HepG2 (cell line): ENCODE results near the gene FXYD4. TPM values are rescaled to one million over a fixed set of nuclear protein-coding genes. Genes with fewer than 3 reads are reported as not detected.
A peak's percentile ranks its signal among the peaks of the same experiment; 100 is the strongest.

Experiments
- ARNT ChIP-seq: fragments of 450-650 bp; IDR thresholded peaks from 2 replicates; pipeline ENCODE4 v1.6.1; 2017
- CBFB ChIP-seq: sonication (generic); formaldehyde crosslinking; IDR thresholded peaks from 2 replicates; pipeline ENCODE4 v1.4.0; 2020; ENCODE audit warnings: missing genetic modification reagents
- DPF2 ChIP-seq: sonication (generic); formaldehyde crosslinking; IDR thresholded peaks from 2 replicates; pipeline ENCODE4 v1.4.0; 2020; ENCODE audit warnings: mild to moderate bottlenecking, low read depth, missing genetic modification reagents, borderline replicate concordance
- ELF3 ChIP-seq: IDR thresholded peaks from 2 replicates; pipeline ENCODE4 v1.6.1; 2016; ENCODE audit warnings: missing genetic modification reagents, missing compliant biosample characterization
- KDM5B ChIP-seq: sonication (generic); formaldehyde crosslinking; IDR thresholded peaks from 2 replicates; pipeline ENCODE4 v1.4.0; 2020; ENCODE audit warnings: missing genetic modification reagents, mild to moderate bottlenecking, borderline replicate concordance
- MEF2D ChIP-seq: sonication (generic); formaldehyde crosslinking; IDR thresholded peaks from 2 replicates; pipeline ENCODE4 v1.5.1; 2020; ENCODE audit warnings: mild to moderate bottlenecking, missing genetic modification reagents
- NPAS2 ChIP-seq: sonication (generic); formaldehyde crosslinking; IDR thresholded peaks from 2 replicates; pipeline ENCODE4 v1.8.0; 2022; ENCODE audit warnings: mild to moderate bottlenecking, missing genetic modification reagents, borderline replicate concordance
- PHF8 ChIP-seq: sonication (generic); formaldehyde crosslinking; IDR thresholded peaks from 2 replicates; pipeline ENCODE4 v1.5.0; 2020; ENCODE audit warnings: missing genetic modification reagents
- RFXAP ChIP-seq: sonication (generic); formaldehyde crosslinking; IDR thresholded peaks from 2 replicates; pipeline ENCODE4 v1.4.0; 2020; ENCODE audit warnings: missing genetic modification reagents, borderline replicate concordance
- SALL2 ChIP-seq: sonication (generic); formaldehyde crosslinking; IDR thresholded peaks from 2 replicates; pipeline ENCODE4 v1.8.1; 2023; ENCODE audit warnings: mild to moderate bottlenecking, missing genetic modification reagents, inconsistent platforms
- SPEN ChIP-seq: sonication (generic); formaldehyde crosslinking; IDR thresholded peaks from 2 replicates; pipeline ENCODE4 v1.5.1; 2020; ENCODE audit warnings: low read depth, mild to moderate bottlenecking, missing genetic modification reagents
- TEAD3 ChIP-seq: optimal IDR thresholded peaks from 2 replicates; pipeline ENCODE3; 2016; ENCODE audit warnings: borderline replicate concordance
- ZNF274 ChIP-seq: sonication (generic); formaldehyde crosslinking; IDR thresholded peaks from 2 replicates; pipeline ENCODE4 v1.5.1; 2020; ENCODE audit warnings: mild to moderate bottlenecking, missing genetic modification reagents
- ZNF292 ChIP-seq: sonication (generic); formaldehyde crosslinking; IDR thresholded peaks from 2 replicates; pipeline ENCODE4 v1.8.1; 2022; ENCODE audit warnings: mild to moderate bottlenecking, low read depth, missing genetic modification reagents, borderline replicate concordance
- ZNF383 ChIP-seq: sonication (generic); formaldehyde crosslinking; IDR thresholded peaks from 2 replicates; pipeline ENCODE4 v1.4.0; 2020; ENCODE audit warnings: missing genetic modification reagents, mild to moderate bottlenecking, borderline replicate concordance
- ZNF609 ChIP-seq: sonication (generic); formaldehyde crosslinking; IDR thresholded peaks from 2 replicates; pipeline ENCODE4 v1.4.0; 2020; ENCODE audit warnings: mild to moderate bottlenecking, missing genetic modification reagents, borderline replicate concordance
- ZNF691 ChIP-seq: sonication (generic); formaldehyde crosslinking; IDR thresholded peaks from 2 replicates; pipeline ENCODE4 v1.4.0; 2020; ENCODE audit warnings: missing genetic modification reagents, low read depth, mild to moderate bottlenecking, borderline replicate concordance
- polyA plus RNA-seq, 8 experiments: library from polyadenylated mRNA; depleted of rRNA in 3 of 8; stranded (reverse) in 7 of 8; unstranded in 1 of 8; fragments of >200 nt; fragmentation: Illumina TruSeq in 4 of 8; extraction: Trizol in 4 of 8; gene quantifications; 2 replicates each; pipeline versions ENCODE4 v1.2.1 to v1.2.3, GENCODE V29; 2011 to 2016; ENCODE audit warnings: low read depth in 4 of 8, missing spikeins in 1 of 8, mixed read lengths in 1 of 8; ENCODE audit not compliant: insufficient read depth in 1 of 8
- total RNA-seq, 5 experiments: library from RNA; depleted of rRNA; stranded (reverse); fragments of >200 nt; fragmentation: Illumina TruSeq; extraction: Trizol; gene quantifications; 2 replicates each; pipeline ENCODE4 v1.2.3, GENCODE V29; 2016; ENCODE audit warnings: low read depth in 1 of 5

FXYD4 gene
- total and polyA plus RNA-seq, 2 of the 13 experiments (the other 11 are each of a cell fraction or from before 2014, with no cell fraction given) = not detected

- TF ChIP-seq ZNF691 = 0 out of 2 replicates have a peak, but pooled peaks have one; percentile 33
- peak; percentile 52; the same call in 1 of the 2 replicates for TF ChIP-seq SPEN (CRISPR knock-in tag)
- TF ChIP-seq ZNF383 (CRISPR knock-in tag) = no peak
- peak; percentile 75; the same call in 1 of the 2 replicates for TF ChIP-seq KDM5B
- TF ChIP-seq ELF3 = peak; percentile 22; the same call in 1 of the 2 replicates
- TF ChIP-seq RFXAP = no peak
- TF ChIP-seq NPAS2 (CRISPR knock-in tag) = no peak
- TF ChIP-seq ARNT = no peak
- TF ChIP-seq TEAD3 (CRISPR knock-in tag) = peak; percentile 99
- TF ChIP-seq ZNF274 (CRISPR knock-in tag) = no peak
- peak; percentile 71; the same call in 1 of the 2 replicates for TF ChIP-seq ZNF292 (CRISPR knock-in tag)
- 0 out of 2 replicates have a peak, but pooled peaks have one; percentile 20 for TF ChIP-seq DPF2 (CRISPR knock-in tag)
- peak; percentile 47; the same call in 1 of the 2 replicates for TF ChIP-seq MEF2D (CRISPR knock-in tag)
- TF ChIP-seq ZNF609 (CRISPR knock-in tag) = 0 out of 2 replicates have a peak, but pooled peaks have one; percentile 47
- peak; percentile 57; the same call in 1 of the 2 replicates for TF ChIP-seq PHF8 (CRISPR knock-in tag)
- TF ChIP-seq SALL2 = peak; percentile 46; the same call in 1 of the 2 replicates
- TF ChIP-seq CBFB (CRISPR knock-in tag) = no peak
Observed at GRCh38 chr10:43377424-43377883, 6.0 kb downstream of the FXYD4 start (continued).
